ENCODE results near the gene MAPRE3.

The MAPRE3 gene

DNA sequence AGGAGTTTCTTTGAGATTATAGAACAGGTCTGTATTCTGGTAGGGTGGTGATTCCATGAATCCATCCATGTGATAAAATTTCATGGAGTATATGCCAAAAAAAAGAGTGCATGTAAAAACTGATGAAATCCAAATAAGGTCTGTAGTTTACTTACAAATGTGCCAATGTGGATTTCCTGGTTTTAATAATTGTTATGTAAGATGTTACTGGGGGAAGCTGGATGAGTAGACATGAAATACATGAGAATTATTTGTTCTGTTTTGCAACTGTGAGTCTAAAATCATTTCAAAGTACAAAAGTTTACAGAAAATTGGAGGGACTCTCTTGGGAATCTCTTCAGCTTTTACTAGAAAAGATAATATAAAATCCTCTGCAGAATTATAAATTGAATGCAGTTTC, 38.6 kb downstream of the MAPRE3 start:
- no peak for DNase-seq (ENCODE audit: low read depth)
- TF ChIP-seq, protein P1, sequence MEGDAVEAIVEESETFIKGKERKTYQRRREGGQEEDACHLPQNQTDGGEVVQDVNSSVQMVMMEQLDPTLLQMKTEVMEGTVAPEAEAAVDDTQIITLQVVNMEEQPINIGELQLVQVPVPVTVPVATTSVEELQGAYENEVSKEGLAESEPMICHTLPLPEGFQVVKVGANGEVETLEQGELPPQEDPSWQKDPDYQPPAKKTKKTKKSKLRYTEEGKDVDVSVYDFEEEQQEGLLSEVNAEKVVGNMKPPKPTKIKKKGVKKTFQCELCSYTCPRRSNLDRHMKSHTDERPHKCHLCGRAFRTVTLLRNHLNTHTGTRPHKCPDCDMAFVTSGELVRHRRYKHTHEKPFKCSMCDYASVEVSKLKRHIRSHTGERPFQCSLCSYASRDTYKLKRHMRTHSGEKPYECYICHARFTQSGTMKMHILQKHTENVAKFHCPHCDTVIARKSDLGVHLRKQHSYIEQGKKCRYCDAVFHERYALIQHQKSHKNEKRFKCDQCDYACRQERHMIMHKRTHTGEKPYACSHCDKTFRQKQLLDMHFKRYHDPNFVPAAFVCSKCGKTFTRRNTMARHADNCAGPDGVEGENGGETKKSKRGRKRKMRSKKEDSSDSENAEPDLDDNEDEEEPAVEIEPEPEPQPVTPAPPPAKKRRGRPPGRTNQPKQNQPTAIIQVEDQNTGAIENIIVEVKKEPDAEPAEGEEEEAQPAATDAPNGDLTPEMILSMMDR (IDR thresholded peaks at IDR 0.05; ENCODE audit: insufficient read depth, low read depth, low read length, missing control alignments) = no peak
- no peak overlapping the region for H3K4me3 ChIP-seq (ENCODE audit: low read depth, low read length)

DNA sequence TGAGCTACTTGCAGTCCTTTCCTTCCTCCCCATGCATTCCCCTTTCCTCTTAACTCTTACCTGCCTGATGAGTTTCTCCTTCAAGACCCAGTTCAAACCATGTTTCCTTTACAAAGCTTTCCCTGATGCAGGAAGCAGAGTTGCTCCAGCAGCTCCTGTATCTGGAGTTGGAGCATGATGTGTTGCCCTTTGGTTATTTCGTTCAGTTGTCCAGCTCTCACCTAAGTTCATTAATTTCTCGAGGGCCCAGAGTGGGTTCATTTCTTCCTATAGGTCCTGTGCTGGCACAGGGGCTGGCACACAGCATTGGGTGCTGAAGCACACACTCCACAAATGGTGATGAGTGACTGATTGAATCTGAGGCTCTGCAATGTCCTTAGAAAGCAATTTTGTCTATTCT, 39.3 kb downstream of the MAPRE3 start:
- DNase-seq (ENCODE audit: low read depth) = no peak
- TF ChIP-seq, protein P1 (IDR thresholded peaks at IDR 0.05; ENCODE audit: insufficient read depth, low read depth, low read length, missing control alignments) = no peak
- no peak overlapping the region for H3K4me3 ChIP-seq (ENCODE audit: low read depth, low read length)

DNA sequence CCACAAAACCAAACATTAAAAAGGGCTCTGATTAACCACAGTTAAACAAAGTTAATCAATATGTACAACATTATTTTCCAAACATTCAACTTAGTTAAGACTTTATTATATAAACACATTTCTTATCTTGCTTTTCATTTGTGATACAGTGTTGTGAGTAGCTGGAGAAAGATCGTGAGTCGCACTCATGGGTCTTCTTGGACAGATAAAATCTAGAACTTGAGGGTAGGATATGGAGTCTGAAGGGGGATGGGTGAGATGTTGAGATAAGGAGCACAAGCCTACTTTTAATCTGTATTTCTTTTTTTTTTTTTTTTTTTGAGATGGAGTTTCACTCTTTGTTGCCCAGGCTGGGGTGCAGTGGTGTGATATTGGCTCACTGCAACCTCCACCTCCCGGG, 39.7 kb downstream of the MAPRE3 start:
- no peak overlapping the region for H3K4me3 ChIP-seq (ENCODE audit: low read depth, low read length)
- TF ChIP-seq, protein P1 (IDR thresholded peaks at IDR 0.05; ENCODE audit: insufficient read depth, low read depth, low read length, missing control alignments) = no peak
- no peak for DNase-seq (ENCODE audit: low read depth)

DNA sequence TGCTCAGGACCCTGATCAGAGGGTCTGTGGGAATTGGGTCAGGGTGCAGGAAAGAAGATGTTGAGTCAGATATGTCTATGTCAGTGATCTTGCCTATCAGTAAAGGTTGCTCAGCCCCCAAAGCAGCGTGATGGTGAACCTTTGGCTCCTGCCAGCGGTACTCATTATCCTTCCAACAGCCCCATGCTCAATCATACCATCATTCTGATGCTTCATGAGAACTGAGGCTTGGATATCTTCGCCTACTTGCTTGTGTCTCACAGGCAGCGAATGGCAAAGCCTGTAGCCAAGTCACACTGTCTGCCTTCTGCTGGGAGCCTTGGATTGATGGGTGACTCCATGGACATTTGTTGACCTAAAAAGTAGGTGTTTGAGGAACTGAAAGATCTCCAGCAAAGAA, 43.3 kb downstream of the MAPRE3 start:
- TF ChIP-seq, protein P1 (IDR thresholded peaks at IDR 0.05; ENCODE audit: insufficient read depth, low read depth, low read length, missing control alignments) = no peak
- no peak for DNase-seq (ENCODE audit: low read depth)

DNA sequence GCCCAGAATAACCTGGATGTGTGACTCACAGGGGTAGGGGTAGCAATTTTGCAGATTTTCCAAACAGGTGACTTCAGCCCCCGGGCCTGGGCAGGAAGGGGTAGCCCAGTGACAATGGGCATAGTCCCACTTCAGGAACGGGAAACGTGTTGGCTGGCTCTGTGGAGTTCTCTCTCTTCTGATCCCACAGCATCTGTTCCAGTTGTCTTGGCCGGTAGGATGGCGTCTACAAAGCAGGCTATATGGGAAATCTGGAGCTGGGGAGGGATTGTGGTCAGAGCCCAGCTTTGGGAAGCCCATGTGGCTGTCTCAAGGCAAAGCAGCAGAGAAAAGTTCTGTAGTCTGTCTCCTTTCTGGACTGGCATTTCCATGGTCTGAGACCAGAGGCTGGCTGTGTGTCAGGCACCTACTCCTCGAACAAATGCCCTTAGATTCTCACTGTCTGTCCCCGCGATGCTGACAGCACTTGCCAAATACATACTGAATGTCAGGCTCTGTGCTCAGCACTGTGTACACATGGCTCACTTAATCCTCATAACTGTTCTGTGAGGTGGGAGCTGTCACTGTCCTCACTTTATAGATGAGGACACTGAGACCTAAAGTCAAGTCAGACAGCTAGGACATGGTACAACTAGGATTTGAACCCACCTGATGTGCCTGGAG, 44.5 kb downstream of the MAPRE3 start:
- TF ChIP-seq, protein P1 (IDR thresholded peaks at IDR 0.05; ENCODE audit: insufficient read depth, low read depth, low read length, missing control alignments) = no peak
- no peak for DNase-seq (ENCODE audit: low read depth)

More for the DNA sequence above, 43.3 kb downstream of the MAPRE3 start:
- no peak overlapping the region for H3K4me3 ChIP-seq (ENCODE audit: low read depth, low read length)

DNA sequence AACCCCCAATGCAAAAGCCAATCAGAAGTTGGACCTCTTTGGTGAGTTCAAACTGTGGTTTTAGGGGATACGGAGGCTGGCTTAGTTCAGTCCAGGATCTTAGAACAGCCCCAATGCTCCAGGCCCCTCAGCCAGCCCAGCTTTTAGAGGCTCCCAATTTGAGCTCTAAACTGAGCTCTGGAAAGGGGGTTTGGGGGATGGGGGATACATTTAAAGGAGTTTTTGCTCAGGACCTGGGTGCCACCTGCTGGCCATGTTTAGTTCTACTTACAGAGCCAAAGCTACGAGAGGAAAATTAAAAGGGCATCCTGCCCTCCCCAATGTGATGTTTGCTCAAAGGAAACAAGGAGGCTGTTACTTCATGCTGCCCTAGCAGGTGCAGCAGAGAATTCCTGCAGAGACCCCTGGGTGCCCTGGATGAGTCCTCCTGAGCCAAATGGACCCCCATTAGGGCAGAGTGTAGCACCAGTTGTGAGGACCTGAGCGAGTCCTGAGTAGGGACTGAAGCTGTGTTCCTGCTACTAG, 46.4 kb downstream of the MAPRE3 start:
- TF ChIP-seq, protein P1 (IDR thresholded peaks at IDR 0.05; ENCODE audit: insufficient read depth, low read depth, low read length, missing control alignments) = peak; percentile 53
- peak; percentile 64 for DNase-seq (ENCODE audit: low read depth)
- no peak overlapping the region for H3K4me3 ChIP-seq (ENCODE audit: low read depth, low read length)

More for the DNA sequence above, 44.5 kb downstream of the MAPRE3 start:
- H3K4me3 ChIP-seq (ENCODE audit: low read depth, low read length) = no peak overlapping the region

DNA sequence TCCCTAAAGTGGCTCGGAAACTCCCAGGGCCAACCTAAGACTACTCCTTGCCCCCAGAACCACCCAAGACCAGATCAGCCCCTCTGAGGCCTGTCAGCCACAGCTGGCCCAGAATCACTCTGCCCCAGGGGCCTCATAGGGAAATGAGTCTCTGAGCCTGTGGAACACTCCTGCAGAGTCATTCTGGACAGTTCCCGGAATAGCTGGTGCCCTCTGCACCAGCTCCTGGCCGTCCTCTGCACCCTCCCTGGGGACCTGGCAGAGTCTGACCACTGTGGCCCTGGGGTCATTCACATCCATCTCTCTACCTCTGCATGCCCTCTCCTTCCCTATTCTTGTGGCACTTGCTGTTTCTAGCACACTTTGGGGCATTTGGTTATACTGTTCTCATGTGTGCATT, 47.7 kb downstream of the MAPRE3 start:
- H3K4me3 ChIP-seq (ENCODE audit: low read depth, low read length) = no peak overlapping the region
- no peak for DNase-seq (ENCODE audit: low read depth)
- TF ChIP-seq, protein P1 (IDR thresholded peaks at IDR 0.05; ENCODE audit: insufficient read depth, low read depth, low read length, missing control alignments) = no peak
